Left kidney (tissue), 2 donors: ENCODE measurements around the gene VAC14. TPM values are rescaled to one million over a fixed set of nuclear protein-coding genes. Genes with fewer than 3 reads are reported as not detected.

ENCODE experiments used
- DNase-seq: peaks from one replicate; pipeline ENCODE4 v3.0.0-alpha.2; 2013
- polyA plus RNA-seq: library from polyadenylated mRNA; unstranded; fragments of 120-200 nt; gene quantifications from one replicate; pipeline ENCODE4 v1.2.1, GENCODE V29; 2013; ENCODE audit not compliant: insufficient read length

The VAC14 gene
- polyA plus RNA-seq, 1 donor = 40.9 TPM

GRCh38 chr16:70788668-70789594, 12.0 kb downstream of the VAC14 start:
- peak; percentile 70 for DNase-seq

GRCh38 chr16:70786020-70786755, 14.8 kb downstream of the VAC14 start:
- no peak for DNase-seq

DNA sequence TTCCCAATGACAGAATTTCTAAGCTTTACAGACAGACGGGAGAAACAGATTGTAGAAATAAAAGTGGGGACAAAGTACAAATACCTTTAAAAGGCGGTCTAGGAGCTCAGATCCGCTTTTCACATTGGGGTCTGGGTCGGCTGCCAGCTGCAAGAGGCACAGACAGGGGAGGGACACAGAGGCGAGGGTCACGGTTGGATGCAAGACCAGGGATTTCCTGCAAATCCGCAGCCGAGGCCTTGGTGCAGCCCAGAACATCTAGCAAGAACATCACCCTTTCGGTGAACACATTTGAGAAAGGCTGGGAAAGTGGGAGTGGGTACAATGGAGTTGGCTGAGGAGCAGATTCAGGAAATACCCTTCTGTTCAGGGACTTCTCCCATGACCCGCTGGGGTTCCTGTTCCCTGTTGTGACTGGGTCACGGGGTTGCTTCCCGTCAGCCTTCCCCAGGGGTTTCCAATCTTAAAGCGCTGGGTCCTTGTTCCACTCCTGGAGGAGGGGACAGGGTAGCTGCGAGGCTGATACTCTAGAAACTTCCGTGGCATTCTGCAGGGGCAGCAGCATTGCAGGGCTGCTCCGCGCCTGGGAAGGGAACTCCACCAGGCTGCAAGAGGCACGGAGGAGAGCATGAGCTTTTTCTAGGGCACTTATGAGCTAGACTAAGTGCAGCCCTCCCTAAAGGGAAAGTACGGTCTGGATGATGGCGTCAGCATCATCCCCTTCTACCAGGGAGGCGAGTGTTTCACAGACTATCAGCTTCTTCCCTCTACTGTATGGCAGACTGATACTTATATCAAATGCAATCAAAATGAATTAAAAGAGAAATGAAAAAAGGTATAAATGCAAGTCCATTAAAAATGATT, 16.0 kb downstream of the VAC14 start:
- no peak for DNase-seq

DNA sequence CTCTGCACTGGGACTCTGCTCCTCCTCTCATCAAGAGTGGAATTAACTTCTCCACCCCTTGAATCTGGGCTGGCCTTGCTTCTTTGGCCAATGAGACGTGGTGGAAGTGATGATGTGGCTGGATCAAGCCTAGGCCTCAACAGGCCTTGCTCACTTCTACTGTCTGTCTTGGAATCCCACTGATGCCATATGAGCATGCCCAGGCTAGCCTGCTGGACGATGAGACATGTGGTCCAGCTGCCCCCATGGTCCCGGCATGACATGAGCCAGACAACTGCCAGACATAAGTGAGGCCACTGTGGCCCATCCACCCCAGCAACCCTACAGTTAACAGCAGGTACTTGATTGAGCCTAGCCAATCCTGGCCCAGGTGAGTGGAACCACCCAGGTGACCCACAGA, 18.7 kb downstream of the VAC14 start:
- DNase-seq = no peak

- DNase-seq = no peak
Measured at GRCh38 chr16:70781800-70782199, 19.2 kb downstream of the VAC14 start.

GRCh38 chr16:70780546-70780945, 20.4 kb downstream of the VAC14 start:
- DNase-seq = no peak

DNA sequence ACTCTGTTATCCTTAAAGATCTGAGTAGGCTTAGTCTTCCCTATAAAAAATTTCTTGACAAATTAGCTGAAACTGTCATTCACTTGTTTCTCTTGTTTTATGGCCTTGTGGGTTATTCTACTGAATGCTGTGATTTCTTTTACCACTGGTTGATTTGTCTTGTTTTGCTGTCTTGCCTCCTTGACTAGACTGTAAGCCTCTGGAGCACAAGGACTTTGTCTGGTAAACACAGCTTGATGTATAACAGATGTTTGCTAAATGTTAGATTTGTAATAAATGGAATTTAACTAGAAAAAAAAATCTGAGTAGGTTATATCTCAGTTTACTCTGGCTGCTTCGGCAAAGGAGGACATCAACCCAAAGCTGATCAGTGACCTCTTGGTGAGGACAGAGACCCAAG, 21.6 kb downstream of the VAC14 start:
- no peak for DNase-seq

DNA sequence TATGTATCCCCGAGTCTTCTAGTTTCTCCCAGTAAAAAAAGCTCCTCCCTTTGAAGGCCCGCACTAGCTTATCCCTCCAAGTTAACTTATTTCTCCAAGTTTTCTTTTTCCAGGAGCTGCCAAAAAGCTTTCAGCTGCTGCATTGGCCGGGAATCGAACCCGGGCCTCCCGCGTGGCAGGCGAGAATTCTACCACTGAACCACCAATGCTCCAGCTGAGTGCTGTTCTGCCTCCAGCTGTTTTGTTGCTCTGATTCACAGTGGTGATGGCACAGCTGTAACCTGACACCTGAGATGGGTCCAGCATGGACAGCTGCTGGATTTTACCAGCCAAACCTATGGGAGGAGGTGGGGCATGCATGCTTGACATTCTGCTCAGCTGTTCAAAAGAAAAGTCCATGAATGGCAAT, 22.1 kb downstream of the VAC14 start:
- peak; percentile 87 for DNase-seq

- DNase-seq = no peak
Measured at GRCh38 chr16:70777973-70778406, 23.0 kb downstream of the VAC14 start.

- no peak for DNase-seq
Measured at GRCh38 chr16:70777496-70777895, 23.5 kb downstream of the VAC14 start.

DNA sequence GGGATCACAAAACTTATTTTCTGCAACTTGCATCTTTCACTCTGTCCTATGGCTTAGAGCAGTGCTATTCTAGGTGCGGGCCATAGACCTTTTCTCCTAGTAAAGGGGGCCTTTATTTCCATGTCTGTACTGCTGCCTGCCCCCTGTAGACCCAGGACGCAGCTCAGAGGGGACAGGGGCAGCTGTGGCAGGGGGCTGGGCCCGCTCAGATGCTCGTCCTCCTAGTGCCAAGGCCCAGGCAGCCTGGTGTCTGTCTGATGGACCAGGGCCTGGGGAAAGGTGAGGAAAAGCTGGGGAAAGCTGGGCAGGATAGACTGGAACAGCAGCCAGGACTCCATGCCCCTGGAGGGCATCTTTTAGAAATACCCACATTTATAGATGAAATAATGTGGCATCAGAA, 25.6 kb downstream of the VAC14 start:
- no peak for DNase-seq

DNA sequence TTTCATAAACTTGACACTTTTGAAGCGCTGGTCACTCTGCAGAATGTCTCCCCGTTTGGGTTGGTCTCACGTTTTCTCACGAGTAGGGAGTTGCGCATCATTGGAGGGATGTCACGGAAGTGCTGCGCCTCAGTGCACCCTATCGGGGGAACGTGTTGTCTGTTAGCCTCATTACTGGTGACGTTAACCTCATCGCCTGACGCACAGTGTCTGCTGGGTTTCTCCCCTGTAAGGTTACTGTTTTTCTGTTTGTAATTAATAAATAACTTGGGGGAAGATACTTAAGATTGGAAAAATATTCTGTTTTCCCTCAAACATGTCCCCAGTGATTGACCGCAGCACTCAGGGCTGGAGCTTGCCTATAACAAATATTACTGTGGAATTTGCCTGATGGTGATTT, 26.7 kb downstream of the VAC14 start:
- no peak for DNase-seq

DNA sequence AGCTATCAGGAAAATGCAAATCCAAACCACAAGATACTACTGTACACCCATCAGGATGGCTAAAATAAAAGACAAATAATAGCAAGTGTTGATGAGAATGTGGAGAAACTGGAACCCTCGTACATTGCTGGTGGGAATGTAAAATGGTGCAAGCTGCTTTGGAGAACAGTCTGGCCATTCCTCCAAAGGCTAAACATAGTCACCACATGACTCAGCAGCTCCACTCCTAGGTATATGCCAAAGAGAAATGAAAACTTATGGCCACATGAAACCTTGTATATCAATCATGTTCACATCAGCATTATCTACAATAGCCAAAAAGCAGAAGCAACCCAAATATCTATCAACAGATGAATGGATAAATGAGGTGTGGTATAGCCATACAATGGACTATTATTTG, 28.5 kb downstream of the VAC14 start:
- no peak for DNase-seq

DNA sequence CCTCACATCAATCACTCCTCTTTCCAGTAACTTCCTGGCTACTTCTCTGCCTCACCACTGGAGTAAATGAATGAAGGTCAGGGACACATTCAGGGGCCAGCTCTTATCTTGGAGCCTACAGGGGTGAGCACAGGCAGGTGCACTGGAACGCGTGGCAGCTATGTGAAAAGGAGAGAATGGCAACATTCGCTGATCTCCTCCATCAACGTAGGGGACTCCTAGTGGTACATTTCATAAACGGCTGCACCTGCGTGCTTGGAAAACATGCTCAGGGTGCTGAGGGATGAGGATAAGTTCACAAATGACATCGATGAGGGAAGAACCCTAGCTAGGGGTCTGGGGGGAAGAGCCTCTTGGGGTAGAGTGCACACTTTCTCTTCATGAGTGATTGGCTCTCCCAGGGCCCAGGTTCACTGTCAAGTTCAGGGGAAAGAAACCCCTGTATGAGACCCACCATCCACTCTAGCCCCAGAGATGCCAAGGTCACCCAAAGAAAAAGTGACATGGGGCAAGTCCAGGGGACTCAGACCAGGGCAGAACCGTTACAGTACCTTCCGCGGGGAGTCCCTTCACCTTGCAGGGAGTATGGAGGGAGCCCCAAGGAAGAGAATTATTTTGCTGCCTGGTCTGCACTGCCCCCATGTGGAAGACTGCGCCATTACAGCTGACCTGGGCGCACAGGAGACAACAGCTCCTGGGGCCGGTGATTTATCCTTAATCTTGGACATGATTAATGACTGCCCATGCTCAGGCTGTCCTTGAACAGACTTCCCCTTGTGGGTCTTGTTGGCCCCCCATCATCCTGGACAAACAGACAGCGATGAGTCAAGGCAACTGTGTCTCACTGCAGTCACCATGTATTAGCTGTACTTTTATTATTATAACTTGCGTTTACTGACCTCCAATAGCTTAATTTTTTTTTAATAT, 30.1 kb downstream of the VAC14 start:
- no peak for DNase-seq

- no peak for DNase-seq
Measured at GRCh38 chr16:70770291-70770625, 30.7 kb downstream of the VAC14 start.

DNA sequence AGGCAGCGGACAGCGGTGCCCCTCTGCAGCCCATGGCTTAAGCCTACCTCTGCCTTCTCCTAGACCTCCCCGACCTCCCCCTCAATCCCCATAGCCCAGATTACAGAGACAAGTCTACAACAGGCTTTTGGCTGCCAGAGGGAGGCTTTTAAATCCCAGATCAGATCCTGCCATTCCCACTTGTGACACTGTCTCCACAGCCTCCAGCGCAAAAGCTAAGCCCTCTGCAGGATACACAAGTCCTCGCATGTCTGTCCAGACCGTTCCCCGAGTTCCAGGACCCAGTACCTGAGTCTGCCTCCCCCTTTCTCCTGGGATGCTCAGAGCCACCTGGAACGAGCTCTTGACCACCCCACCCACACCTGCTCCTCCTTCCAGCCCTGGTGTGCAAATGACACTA, 31.2 kb downstream of the VAC14 start:
- no peak for DNase-seq

DNA sequence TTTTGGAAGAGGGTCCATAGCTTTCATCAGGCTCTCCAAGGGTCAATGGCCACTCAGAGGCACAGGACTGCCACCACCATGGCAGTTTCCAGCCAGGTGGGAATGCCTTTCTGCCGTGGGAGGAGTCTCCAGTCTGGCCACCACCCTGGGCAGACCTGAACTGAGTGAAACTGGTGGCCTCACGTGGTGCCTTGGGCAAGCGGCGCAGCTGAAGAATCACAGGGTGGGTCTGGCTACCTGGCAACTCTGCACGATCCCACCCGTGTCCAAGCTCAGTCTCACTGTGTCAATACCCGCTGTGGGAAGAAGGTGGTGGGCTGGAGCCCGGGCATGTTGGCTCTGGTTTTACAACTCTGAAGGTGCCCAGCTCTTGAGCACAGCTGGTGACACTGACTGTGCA, 31.8 kb downstream of the VAC14 start:
- no peak for DNase-seq

- DNase-seq = no peak
Measured at GRCh38 chr16:70768203-70768580, 32.8 kb downstream of the VAC14 start.

DNA sequence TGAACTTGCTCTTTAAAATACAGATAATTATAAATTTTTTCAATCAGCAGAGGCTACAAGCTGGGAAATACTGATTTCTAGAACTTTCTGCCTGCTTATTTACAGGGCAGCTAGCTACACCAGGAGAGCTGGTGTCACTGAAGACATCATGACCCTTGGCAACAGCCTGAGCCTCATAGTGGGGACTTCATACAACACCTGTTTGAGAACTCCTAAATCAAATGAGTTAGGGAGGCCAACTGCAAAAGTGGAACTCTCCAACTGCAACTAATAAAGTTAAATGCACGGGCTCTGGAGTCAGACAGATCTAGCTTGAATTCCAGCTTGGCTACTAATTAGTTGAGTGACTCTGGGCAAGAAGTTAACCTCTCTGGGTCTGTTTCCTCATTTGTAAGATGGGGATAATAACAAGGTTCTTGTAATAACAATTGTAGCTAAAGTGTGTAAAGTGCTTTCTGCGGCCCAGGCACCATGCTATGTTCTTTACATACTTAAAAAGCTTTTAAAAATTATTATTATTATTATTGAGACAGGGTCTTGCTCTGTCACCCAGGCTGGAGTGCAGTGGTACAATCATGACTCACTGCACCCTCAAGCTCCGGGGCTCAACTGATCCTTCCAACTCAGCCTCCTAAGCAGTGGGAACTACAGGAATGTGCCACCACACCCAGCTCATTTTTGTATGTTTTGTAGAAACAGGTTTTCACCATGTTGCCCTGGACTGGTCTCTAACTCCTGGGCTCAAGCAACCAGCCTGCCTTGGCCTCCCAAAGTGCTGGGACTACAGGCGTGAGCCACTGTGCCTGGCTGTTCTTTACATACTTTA, 33.4 kb downstream of the VAC14 start:
- no peak for DNase-seq

DNA sequence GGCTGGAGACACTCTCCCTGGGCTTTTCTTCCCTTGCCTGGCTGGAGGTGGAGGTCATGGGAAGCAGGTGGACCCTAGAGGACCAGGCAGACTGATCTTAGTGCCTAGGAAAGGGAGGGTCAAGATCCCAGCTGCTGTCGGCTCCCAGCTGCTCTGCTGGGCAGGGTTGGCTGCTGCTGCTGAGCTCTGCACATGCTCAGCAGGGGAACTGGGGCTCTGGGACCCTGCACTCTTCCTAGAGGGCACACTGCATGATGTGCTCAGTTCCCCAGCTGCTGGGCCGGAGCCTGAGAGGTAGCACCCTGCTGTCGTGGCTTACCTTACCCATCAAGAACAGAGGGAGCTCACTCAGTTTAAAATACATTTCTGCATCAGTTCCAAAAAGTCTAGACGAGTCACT, 34.3 kb downstream of the VAC14 start:
- DNase-seq = no peak

GRCh38 chr16:70766176-70766575, 34.8 kb downstream of the VAC14 start:
- DNase-seq = no peak
